GM23338 (cell line): Measurements from ENCODE around the gene IQGAP1. TPM values are rescaled to one million over a fixed set of nuclear protein-coding genes. Genes with fewer than 3 reads are reported as not detected.
A peak's percentile ranks its signal among the peaks of the same experiment; 100 is the strongest.

ENCODE experiments used
- ATAC-seq: fragments of 200-7000 bp; cut with Tn5 transposase; 3 replicates; pipeline ENCODE4 v1.9.1; 2020
- DNase-seq: peaks from one replicate; pipeline ENCODE4 v3.0.0-alpha.2; 2015; ENCODE audit warnings: low spot score
- H2AFZ ChIP-seq: fragments of 200-600 bp; sonication (generic); 2 replicates; pipeline ENCODE4 v1.8.0; 2016; ENCODE audit warnings: antibody characterized with exemption, mild to moderate bottlenecking, moderate library complexity
- H3F3A ChIP-seq: fragments of 200-600 bp; sonication (generic); replicated peaks from 2 replicates; pipeline ENCODE4 v1.8.0; 2017; ENCODE audit warnings: antibody characterized with exemption, mixed run types, low read depth
- H3K27ac ChIP-seq: fragments of 200-600 bp; sonication (generic); 2 replicates; pipeline ENCODE4 v1.6.1; 2016; ENCODE audit warnings: low read depth
- H3K27me3 ChIP-seq: fragments of 200-600 bp; sonication (generic); 2 replicates; pipeline ENCODE4 v1.8.0; 2016; ENCODE audit warnings: mild to moderate bottlenecking, mixed run types, moderate library complexity; ENCODE audit not compliant: insufficient read depth
- H3K36me3 ChIP-seq: fragments of 200-600 bp; sonication (generic); 2 replicates; pipeline ENCODE4 v1.8.0; 2016; ENCODE audit warnings: mild to moderate bottlenecking; ENCODE audit not compliant: insufficient read depth
- H3K4me1 ChIP-seq: fragments of 200-600 bp; sonication (generic); 2 replicates; pipeline ENCODE4 v1.8.0; 2016; ENCODE audit warnings: mild to moderate bottlenecking, moderate library complexity; ENCODE audit not compliant: insufficient read depth
- H3K4me2 ChIP-seq: fragments of 200-600 bp; sonication (generic); 2 replicates; pipeline ENCODE4 v1.7.1; 2017; ENCODE audit warnings: mixed run types
- H3K4me3 ChIP-seq: fragments of 200-600 bp; sonication (generic); 2 replicates; pipeline ENCODE4 v1.6.1; 2016; ENCODE audit warnings: mixed run types
- H3K79me2 ChIP-seq: fragments of 200-600 bp; sonication (generic); replicated peaks from 2 replicates; pipeline ENCODE4 v1.8.0; 2017; ENCODE audit warnings: mild to moderate bottlenecking; ENCODE audit not compliant: insufficient read depth
- H3K9me2 ChIP-seq: fragments of 200-600 bp; sonication (generic); 2 replicates; pipeline ENCODE4 v1.8.0; 2017; ENCODE audit not compliant: insufficient read depth
- H4K20me1 ChIP-seq: fragments of 200-600 bp; sonication (generic); replicated peaks from 2 replicates; pipeline ENCODE4 v1.8.0; 2017; ENCODE audit warnings: mild to moderate bottlenecking; ENCODE audit not compliant: insufficient read depth
- H3K27ac Mint-ChIP-seq: 2 replicates; pipeline ENCODE4 v1.8.0; 2020; ENCODE audit warnings: inconsistent platforms, mild to moderate bottlenecking, moderate library complexity, mixed read lengths
- H3K27me3 Mint-ChIP-seq: 3 replicates; pipeline ENCODE4 v1.8.0; 2022; ENCODE audit warnings: low read depth, mild to moderate bottlenecking, moderate library complexity, mixed read lengths, inconsistent platforms; ENCODE audit not compliant: insufficient read depth, poor library complexity
- H3K36me3 Mint-ChIP-seq: 3 replicates; pipeline ENCODE4 v1.8.0; 2021; ENCODE audit warnings: low read depth, mild to moderate bottlenecking, inconsistent platforms, moderate library complexity, mixed read lengths
- H3K4me1 Mint-ChIP-seq: 3 replicates; pipeline ENCODE4 v1.8.0; 2020; ENCODE audit warnings: mild to moderate bottlenecking, inconsistent platforms, mixed read lengths
- H3K4me3 Mint-ChIP-seq: 3 replicates; pipeline ENCODE4 v1.8.0; 2021; ENCODE audit warnings: moderate library complexity, mild to moderate bottlenecking, inconsistent platforms, mixed read lengths
- H3K9me3 Mint-ChIP-seq: 3 replicates; pipeline ENCODE4 v1.8.0; 2020; ENCODE audit warnings: moderate library complexity, mild to moderate bottlenecking, inconsistent platforms, mixed read lengths
- CREB1 ChIP-seq: fragments of 250-450 bp; sonication (Bioruptor Pico); IDR thresholded peaks from 2 replicates; pipeline ENCODE4 v1.5.0; 2020; ENCODE audit warnings: low read depth, mild to moderate bottlenecking, moderate library complexity
- EZH2 ChIP-seq: fragments of 200-600 bp; sonication (generic); IDR thresholded peaks from one replicate; pipeline ENCODE4 v1.8.0; 2017; ENCODE audit warnings: antibody characterized with exemption, mild to moderate bottlenecking, low read depth; ENCODE audit not compliant: unreplicated experiment
- EZH2phosphoT487 ChIP-seq: fragments of 200-600 bp; sonication (generic); IDR thresholded peaks from one replicate; pipeline ENCODE4 v1.8.1; 2018; ENCODE audit warnings: antibody characterized with exemption; ENCODE audit not compliant: unreplicated experiment
- JUNB ChIP-seq: IDR thresholded peaks from one replicate; pipeline ENCODE4 v1.6.1; 2016; ENCODE audit warnings: antibody characterized with exemption; ENCODE audit not compliant: unreplicated experiment
- NANOG ChIP-seq: IDR thresholded peaks from 2 replicates; pipeline ENCODE4 v1.6.1; 2016; ENCODE audit warnings: antibody characterized with exemption, borderline replicate concordance
- STAT1 ChIP-seq: IDR thresholded peaks from one replicate; pipeline ENCODE4 v1.6.1; 2016; ENCODE audit warnings: antibody characterized with exemption; ENCODE audit not compliant: unreplicated experiment
- ZNF114 ChIP-seq: fragments of 250-450 bp; sonication (Bioruptor Pico); IDR thresholded peaks from 2 replicates; pipeline ENCODE4 v1.5.0; 2020; ENCODE audit warnings: mild to moderate bottlenecking, moderate library complexity
- polyA plus RNA-seq: library from polyadenylated mRNA; unstranded; fragments of >200 nt; fragmentation: Nextera tagmentation; extraction: Ambion mirVana; gene quantifications from 2 replicates; pipeline ENCODE4 v1.2.1, GENCODE V29; 2016
- total RNA-seq: library from RNA; depleted of rRNA; stranded (reverse); fragments of >200 nt; shearing (Covaris generic); gene quantifications from 2 replicates; pipeline ENCODE4 v1.2.3, GENCODE V29; 2014
- TF ChIP-seq, protein P1 (sequence below): fragments of 250-450 bp; sonication (Bioruptor Pico); IDR thresholded peaks from 2 replicates; pipeline ENCODE4 v1.5.0; 2020; ENCODE audit warnings: mild to moderate bottlenecking, moderate library complexity
- TF ChIP-seq, protein P2 (sequence below): IDR thresholded peaks from 2 replicates; pipeline ENCODE4 v1.6.1; 2016; ENCODE audit warnings: antibody characterized with exemption

IQGAP1 gene
- total and polyA plus RNA-seq, 2 experiments from 2014 or later = 92.7 to 159 TPM

DNA sequence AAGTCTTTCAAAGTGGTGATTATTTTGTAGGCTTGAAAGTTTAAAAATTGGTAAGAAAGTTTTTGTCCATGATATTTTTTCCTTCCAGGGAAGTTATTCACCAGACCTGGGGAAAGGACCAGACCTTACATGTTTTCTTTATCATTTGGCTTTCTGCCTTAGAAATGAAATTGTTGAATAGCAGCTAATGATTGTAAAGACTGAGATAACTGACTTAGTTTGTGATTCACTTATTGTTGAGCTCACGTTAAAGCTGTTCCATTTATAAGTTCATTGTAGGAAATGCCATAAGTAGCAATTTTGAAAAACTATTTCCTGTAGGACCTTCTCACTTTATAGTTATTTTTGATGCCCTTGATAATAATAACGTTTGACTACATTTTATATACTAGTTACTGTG lies 51.9 kb downstream of the IQGAP1 start (continued):
- TF ChIP-seq, protein P1, sequence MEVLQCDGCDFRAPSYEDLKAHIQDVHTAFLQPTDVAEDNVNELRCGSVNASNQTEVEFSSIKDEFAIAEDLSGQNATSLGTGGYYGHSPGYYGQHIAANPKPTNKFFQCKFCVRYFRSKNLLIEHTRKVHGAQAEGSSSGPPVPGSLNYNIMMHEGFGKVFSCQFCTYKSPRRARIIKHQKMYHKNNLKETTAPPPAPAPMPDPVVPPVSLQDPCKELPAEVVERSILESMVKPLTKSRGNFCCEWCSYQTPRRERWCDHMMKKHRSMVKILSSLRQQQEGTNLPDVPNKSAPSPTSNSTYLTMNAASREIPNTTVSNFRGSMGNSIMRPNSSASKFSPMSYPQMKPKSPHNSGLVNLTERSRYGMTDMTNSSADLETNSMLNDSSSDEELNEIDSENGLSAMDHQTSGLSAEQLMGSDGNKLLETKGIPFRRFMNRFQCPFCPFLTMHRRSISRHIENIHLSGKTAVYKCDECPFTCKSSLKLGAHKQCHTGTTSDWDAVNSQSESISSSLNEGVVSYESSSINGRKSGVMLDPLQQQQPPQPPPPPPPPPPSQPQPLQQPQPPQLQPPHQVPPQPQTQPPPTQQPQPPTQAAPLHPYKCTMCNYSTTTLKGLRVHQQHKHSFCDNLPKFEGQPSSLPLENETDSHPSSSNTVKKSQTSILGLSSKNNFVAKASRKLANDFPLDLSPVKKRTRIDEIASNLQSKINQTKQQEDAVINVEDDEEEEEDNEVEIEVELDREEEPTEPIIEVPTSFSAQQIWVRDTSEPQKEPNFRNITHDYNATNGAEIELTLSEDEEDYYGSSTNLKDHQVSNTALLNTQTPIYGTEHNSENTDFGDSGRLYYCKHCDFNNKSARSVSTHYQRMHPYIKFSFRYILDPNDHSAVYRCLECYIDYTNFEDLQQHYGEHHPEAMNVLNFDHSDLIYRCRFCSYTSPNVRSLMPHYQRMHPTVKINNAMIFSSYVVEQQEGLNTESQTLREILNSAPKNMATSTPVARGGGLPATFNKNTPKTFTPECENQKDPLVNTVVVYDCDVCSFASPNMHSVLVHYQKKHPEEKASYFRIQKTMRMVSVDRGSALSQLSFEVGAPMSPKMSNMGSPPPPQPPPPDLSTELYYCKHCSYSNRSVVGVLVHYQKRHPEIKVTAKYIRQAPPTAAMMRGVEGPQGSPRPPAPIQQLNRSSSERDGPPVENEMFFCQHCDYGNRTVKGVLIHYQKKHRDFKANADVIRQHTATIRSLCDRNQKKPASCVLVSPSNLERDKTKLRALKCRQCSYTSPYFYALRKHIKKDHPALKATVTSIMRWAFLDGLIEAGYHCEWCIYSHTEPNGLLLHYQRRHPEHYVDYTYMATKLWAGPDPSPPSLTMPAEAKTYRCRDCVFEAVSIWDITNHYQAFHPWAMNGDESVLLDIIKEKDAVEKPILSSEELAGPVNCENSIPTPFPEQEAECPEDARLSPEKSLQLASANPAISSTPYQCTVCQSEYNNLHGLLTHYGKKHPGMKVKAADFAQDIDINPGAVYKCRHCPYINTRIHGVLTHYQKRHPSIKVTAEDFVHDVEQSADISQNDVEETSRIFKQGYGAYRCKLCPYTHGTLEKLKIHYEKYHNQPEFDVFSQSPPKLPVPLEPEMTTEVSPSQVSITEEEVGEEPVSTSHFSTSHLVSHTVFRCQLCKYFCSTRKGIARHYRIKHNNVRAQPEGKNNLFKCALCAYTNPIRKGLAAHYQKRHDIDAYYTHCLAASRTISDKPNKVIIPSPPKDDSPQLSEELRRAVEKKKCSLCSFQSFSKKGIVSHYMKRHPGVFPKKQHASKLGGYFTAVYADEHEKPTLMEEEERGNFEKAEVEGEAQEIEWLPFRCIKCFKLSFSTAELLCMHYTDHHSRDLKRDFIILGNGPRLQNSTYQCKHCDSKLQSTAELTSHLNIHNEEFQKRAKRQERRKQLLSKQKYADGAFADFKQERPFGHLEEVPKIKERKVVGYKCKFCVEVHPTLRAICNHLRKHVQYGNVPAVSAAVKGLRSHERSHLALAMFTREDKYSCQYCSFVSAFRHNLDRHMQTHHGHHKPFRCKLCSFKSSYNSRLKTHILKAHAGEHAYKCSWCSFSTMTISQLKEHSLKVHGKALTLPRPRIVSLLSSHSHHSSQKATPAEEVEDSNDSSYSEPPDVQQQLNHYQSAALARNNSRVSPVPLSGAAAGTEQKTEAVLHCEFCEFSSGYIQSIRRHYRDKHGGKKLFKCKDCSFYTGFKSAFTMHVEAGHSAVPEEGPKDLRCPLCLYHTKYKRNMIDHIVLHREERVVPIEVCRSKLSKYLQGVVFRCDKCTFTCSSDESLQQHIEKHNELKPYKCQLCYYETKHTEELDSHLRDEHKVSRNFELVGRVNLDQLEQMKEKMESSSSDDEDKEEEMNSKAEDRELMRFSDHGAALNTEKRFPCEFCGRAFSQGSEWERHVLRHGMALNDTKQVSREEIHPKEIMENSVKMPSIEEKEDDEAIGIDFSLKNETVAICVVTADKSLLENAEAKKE (CRISPR knock-in tag) = no peak
- TF ChIP-seq, protein P2, sequence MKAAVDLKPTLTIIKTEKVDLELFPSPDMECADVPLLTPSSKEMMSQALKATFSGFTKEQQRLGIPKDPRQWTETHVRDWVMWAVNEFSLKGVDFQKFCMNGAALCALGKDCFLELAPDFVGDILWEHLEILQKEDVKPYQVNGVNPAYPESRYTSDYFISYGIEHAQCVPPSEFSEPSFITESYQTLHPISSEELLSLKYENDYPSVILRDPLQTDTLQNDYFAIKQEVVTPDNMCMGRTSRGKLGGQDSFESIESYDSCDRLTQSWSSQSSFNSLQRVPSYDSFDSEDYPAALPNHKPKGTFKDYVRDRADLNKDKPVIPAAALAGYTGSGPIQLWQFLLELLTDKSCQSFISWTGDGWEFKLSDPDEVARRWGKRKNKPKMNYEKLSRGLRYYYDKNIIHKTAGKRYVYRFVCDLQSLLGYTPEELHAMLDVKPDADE = no peak
- TF ChIP-seq ZNF114 (CRISPR knock-in tag) (no peak), JUNB (no peak)

DNA sequence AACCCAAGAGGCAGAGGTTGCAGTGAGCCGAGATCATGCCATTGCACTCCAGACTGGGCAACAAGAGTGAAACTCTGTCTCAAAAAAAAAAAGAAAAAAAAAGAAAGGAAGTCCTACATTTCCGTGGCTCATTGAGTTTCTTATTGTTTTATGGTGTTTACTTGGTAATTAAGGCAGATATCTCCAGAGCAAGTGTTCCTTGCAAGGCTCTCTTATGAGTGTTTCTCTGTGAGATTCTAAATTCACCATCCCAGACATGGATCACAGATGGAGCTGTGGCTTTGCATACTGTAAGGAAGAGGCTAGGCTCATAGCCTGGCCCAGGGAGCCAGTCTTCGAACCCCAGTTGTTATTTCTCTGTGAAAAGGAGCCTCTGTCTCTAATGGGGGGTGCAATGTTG lies 53.0 kb downstream of the IQGAP1 start:
- DNase-seq = no peak
- H3K9me3 Mint-ChIP-seq = no peaks in the 10 kb centered on the region
- H3K9me2 ChIP-seq = no peaks in the 10 kb centered on the region
- peaks cover 3% of the 10 kb centered on the region for H3K27me3 Mint-ChIP-seq
- H3F3A ChIP-seq = no peaks in the 10 kb centered on the region
- no peak overlapping the region for H3K27ac ChIP-seq
- H2AFZ ChIP-seq = no peak overlapping the region
- peaks cover 25% of the 10 kb centered on the region; the same call in 2 of the 3 replicates for H3K36me3 Mint-ChIP-seq
- no peak overlapping the region for H3K4me3 ChIP-seq
- H3K79me2 ChIP-seq = 0 out of 2 replicates have a peak, but pooled peaks cover 7% of the 10 kb centered on the region
- ATAC-seq = no peak
- H3K27me3 ChIP-seq = no peaks in the 10 kb centered on the region
- H3K27ac Mint-ChIP-seq = 0 out of 2 replicates have a peak overlapping the region, but pooled peaks have one; percentile 62
- no peaks in the 10 kb centered on the region for H4K20me1 ChIP-seq
- no peak overlapping the region for H3K4me2 ChIP-seq
- no peaks in the 10 kb centered on the region; the same call in 2 of the 3 replicates for H3K4me1 Mint-ChIP-seq
- H3K4me1 ChIP-seq = no peaks in the 10 kb centered on the region
- H3K36me3 ChIP-seq = peaks cover 11% of the 10 kb centered on the region; the same call in 1 of the 2 replicates
- no peak overlapping the region for H3K4me3 Mint-ChIP-seq
- TF ChIP-seq ZNF114 (CRISPR knock-in tag) (no peak), EZH2phosphoT487 (no peak), STAT1 (no peak), CREB1 (no peak), EZH2 (no peak), JUNB (no peak), NANOG (no peak)
- TF ChIP-seq, protein P1 (CRISPR knock-in tag) = no peak
